ENCODE results near the gene ZNF600. TPM values are rescaled to one million over a fixed set of nuclear protein-coding genes. Genes with fewer than 3 reads are reported as not detected.
"Not testable (repeated sequence)": the region's sequence is repeated elsewhere in the genome, so short reads cannot be mapped to it uniquely, and the experiment has no call there.

Gene ZNF600
- total RNA-seq, 1 donor from 2014 or later: 13.0 TPM

- no peak for DNase-seq (ENCODE audit: extremely low spot score in 2 of 2)
- intact Hi-C loops (cut with DNase I): no loop called here
- H3K36me3 ChIP-seq: no peaks in the 10 kb centered on the region
- no peak overlapping the region for H3K27ac ChIP-seq
- H3K9me3 ChIP-seq: no peaks in the 10 kb centered on the region
- H3K4me1 ChIP-seq: no peaks in the 10 kb centered on the region
- TF ChIP-seq CTCF (IDR thresholded peaks at IDR 0.05) (no peak), POLR2AphosphoS5 (IDR thresholded peaks at IDR 0.05; ENCODE audit: insufficient read depth in 1 of 2, low read depth in 1 of 2) (no peak), POLR2A (IDR thresholded peaks at IDR 0.05) (no peak)
- H3K4me3 ChIP-seq: no peak overlapping the region
- no peaks in the 10 kb centered on the region for H3K27me3 ChIP-seq
Measured at GRCh38 chr19:52743091-52743490, 43.5 kb downstream of the ZNF600 start.

- Histone ChIP-seq H3K4me1 (no peaks in the 10 kb centered on the region), H3K4me3 (no peak overlapping the region), H3K27me3 (no peaks in the 10 kb centered on the region), H3K9me3 (no peaks in the 10 kb centered on the region), H3K27ac (no peak overlapping the region), H3K36me3 (no peaks in the 10 kb centered on the region)
- TF ChIP-seq POLR2A (IDR thresholded peaks at IDR 0.05) (no peak), CTCF (IDR thresholded peaks at IDR 0.05) (no peak), POLR2AphosphoS5 (IDR thresholded peaks at IDR 0.05; ENCODE audit: insufficient read depth in 1 of 2, low read depth in 1 of 2) (no peak)
- intact Hi-C loops (cut with DNase I): no loop called here
- no peak for DNase-seq (ENCODE audit: extremely low spot score in 2 of 2)
Measured at GRCh38 chr19:52742516-52742915, 44.1 kb downstream of the ZNF600 start.

- no peaks in the 10 kb centered on the region for H3K27me3 ChIP-seq
- H3K9me3 ChIP-seq: no peaks in the 10 kb centered on the region
- intact Hi-C loops (cut with DNase I): no loop called here
- no peaks in the 10 kb centered on the region for H3K36me3 ChIP-seq
- no peak overlapping the region for H3K27ac ChIP-seq
- DNase-seq (ENCODE audit: extremely low spot score in 2 of 2): no peak
- H3K4me3 ChIP-seq: no peak overlapping the region
- H3K4me1 ChIP-seq: no peaks in the 10 kb centered on the region
- TF ChIP-seq POLR2A (IDR thresholded peaks at IDR 0.05): no peak
Measured at GRCh38 chr19:52741951-52742485, 44.6 kb downstream of the ZNF600 start.

- H3K4me1 ChIP-seq; H3K27ac ChIP-seq; H3K27me3 ChIP-seq; intact Hi-C loops (cut with DNase I); H3K4me3 ChIP-seq; H3K36me3 ChIP-seq; DNase-seq (ENCODE audit: extremely low spot score in 2 of 2); H3K9me3 ChIP-seq: not testable (repeated sequence)
Measured at GRCh38 chr19:52741371-52741770, 45.2 kb downstream of the ZNF600 start.

- no peak for DNase-seq (ENCODE audit: extremely low spot score in 2 of 2)
- TF ChIP-seq POLR2A (IDR thresholded peaks at IDR 0.05): no peak
- no peak for TF ChIP-seq CTCF (IDR thresholded peaks at IDR 0.05)
- no peak for TF ChIP-seq POLR2AphosphoS5 (IDR thresholded peaks at IDR 0.05; ENCODE audit: insufficient read depth in 1 of 2, low read depth in 1 of 2)
- H3K9me3 ChIP-seq: no peaks in the 10 kb centered on the region
- intact Hi-C loops (cut with DNase I): no loop called here
- H3K27me3 ChIP-seq: no peaks in the 10 kb centered on the region
- H3K27ac ChIP-seq: no peak overlapping the region
- H3K36me3 ChIP-seq: no peaks in the 10 kb centered on the region
- H3K4me3 ChIP-seq: no peak overlapping the region
- H3K4me1 ChIP-seq: peaks cover 8% of the 10 kb centered on the region
Measured at GRCh38 chr19:52739576-52739975, 47.0 kb downstream of the ZNF600 start.

- Histone ChIP-seq H3K4me1 (peaks cover 23% of the 10 kb centered on the region), H3K4me3 (peak overlapping the region; percentile 59 to 82), H3K36me3 (no peaks in the 10 kb centered on the region), H3K27me3 (no peaks in the 10 kb centered on the region), H3K27ac (peak overlapping the region; percentile 82), H3K9me3 (no peaks in the 10 kb centered on the region)
- DNase-seq (ENCODE audit: extremely low spot score in 2 of 2): peak in 1 of 2 donors; percentile 88
- intact Hi-C loops (cut with DNase I): no loop called here
- TF ChIP-seq POLR2AphosphoS5 (IDR thresholded peaks at IDR 0.05; ENCODE audit: insufficient read depth in 1 of 2, low read depth in 1 of 2) (peak in 1 of 2 donors; percentile 35), CTCF (IDR thresholded peaks at IDR 0.05) (no peak)
Measured at GRCh38 chr19:52735734-52736133, 50.9 kb downstream of the ZNF600 start.
